H1 (cell line): ENCODE data around the gene GSG1L. TPM values are rescaled to one million over a fixed set of nuclear protein-coding genes. Genes with fewer than 3 reads are reported as not detected.

Source experiments
- RAD21 ChIP-seq, 2 experiments: IDR thresholded peaks in 1 of 2; conservative IDR thresholded peaks in 1 of 2; 2 replicates each; pipeline ENCODE4 v1.6.1; 2011; ENCODE audit warnings: low read depth in 2 of 2, low read length in 2 of 2, improper control_type of control experiment in 1 of 2, inconsistent platforms in 1 of 2, mild to moderate bottlenecking in 1 of 2, moderate library complexity in 1 of 2
- RFX5 ChIP-seq: IDR thresholded peaks from 2 replicates; pipeline ENCODE4 v1.6.1; 2011; ENCODE audit warnings: low read depth, low read length, improper control_type of control experiment, borderline replicate concordance
- TAF7 ChIP-seq: optimal IDR thresholded peaks from 2 replicates; pipeline ENCODE3; 2011; ENCODE audit warnings: low read depth, mild to moderate bottlenecking, inconsistent platforms, low read length, moderate library complexity, borderline replicate concordance
- YY1 ChIP-seq: IDR thresholded peaks from 2 replicates; pipeline ENCODE4 v1.6.1; 2011; ENCODE audit warnings: low read depth, mild to moderate bottlenecking, low read length
- polyA plus RNA-seq, 7 experiments: library from polyadenylated mRNA; depleted of rRNA in 3 of 7; stranded (reverse) in 5 of 7; unstranded in 2 of 7; fragments of >200 nt in 5 of 7; fragments of 200-250 nt in 2 of 7; gene quantifications; 1 replicate in 5 of 7; 2 replicates in 1 of 7; 4 replicates in 1 of 7; pipeline versions ENCODE4 v1.2.1 to v1.2.3, GENCODE V29; 2011 to 2013; ENCODE audit warnings: missing spikeins in 2 of 7, mixed read lengths in 2 of 7
- total RNA-seq: library from RNA; stranded (reverse); fragmentation: NEBNext Ultra II Directional; extraction: Animal tissue kit (Norgen Biotek cat#: 25700); gene quantifications from 2 replicates; pipeline ENCODE4 v1.2.1, GENCODE V29; 2021
- TF ChIP-seq, protein P1 (sequence below): fragments of 300-600 bp; sonication (generic); IDR thresholded peaks from 2 replicates; pipeline ENCODE4 v1.7.1; 2012; ENCODE audit warnings: low read length, moderate library complexity, mild to moderate bottlenecking, inconsistent platforms; ENCODE audit not compliant: insufficient replicate concordance
- TF ChIP-seq, protein P2 (sequence below), 3 experiments: IDR thresholded peaks; 1 replicate in 2 of 3; 2 replicates in 1 of 3; pipeline versions ENCODE4 v1.5.1 to v1.6.1; 2011; ENCODE audit warnings: low read length in 3 of 3, mild to moderate bottlenecking in 3 of 3, inconsistent platforms in 2 of 3, low read depth in 1 of 3, moderate library complexity in 1 of 3; ENCODE audit not compliant: insufficient read depth in 1 of 3; ENCODE audit errors: control extremely low read depth in 1 of 3
- TF ChIP-seq, protein P3 (sequence below): IDR thresholded peaks from 2 replicates; pipeline ENCODE4 v1.6.1; 2011; ENCODE audit warnings: low read depth, mild to moderate bottlenecking, low read length; ENCODE audit not compliant: insufficient read depth

Gene GSG1L
- total and polyA plus RNA-seq, 2 of the 8 experiments (the other 6 are each of a cell fraction or from before 2014, with no cell fraction given) = 0.71 to 1.1 TPM

DNA sequence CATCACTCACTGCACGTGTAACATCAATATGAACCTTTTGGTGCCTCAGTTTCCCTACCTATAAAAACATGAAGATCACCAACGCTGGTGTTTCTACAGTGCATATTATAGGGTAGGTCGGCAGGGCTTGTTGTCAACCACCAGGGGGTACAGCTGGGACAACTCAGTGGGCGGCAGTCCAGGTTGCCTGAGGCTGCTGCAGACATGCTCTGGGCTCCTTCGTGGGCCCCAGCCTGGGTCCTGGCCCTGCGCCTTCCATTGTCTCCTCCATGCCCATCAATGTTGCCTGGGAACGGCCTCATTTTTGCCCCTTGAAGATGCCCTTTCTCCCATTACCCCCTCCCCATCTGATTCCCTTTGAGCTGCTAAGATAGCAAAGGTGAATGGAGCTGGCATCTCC lies 89.8 kb downstream of the GSG1L start (continued):
- TF ChIP-seq, protein P1, sequence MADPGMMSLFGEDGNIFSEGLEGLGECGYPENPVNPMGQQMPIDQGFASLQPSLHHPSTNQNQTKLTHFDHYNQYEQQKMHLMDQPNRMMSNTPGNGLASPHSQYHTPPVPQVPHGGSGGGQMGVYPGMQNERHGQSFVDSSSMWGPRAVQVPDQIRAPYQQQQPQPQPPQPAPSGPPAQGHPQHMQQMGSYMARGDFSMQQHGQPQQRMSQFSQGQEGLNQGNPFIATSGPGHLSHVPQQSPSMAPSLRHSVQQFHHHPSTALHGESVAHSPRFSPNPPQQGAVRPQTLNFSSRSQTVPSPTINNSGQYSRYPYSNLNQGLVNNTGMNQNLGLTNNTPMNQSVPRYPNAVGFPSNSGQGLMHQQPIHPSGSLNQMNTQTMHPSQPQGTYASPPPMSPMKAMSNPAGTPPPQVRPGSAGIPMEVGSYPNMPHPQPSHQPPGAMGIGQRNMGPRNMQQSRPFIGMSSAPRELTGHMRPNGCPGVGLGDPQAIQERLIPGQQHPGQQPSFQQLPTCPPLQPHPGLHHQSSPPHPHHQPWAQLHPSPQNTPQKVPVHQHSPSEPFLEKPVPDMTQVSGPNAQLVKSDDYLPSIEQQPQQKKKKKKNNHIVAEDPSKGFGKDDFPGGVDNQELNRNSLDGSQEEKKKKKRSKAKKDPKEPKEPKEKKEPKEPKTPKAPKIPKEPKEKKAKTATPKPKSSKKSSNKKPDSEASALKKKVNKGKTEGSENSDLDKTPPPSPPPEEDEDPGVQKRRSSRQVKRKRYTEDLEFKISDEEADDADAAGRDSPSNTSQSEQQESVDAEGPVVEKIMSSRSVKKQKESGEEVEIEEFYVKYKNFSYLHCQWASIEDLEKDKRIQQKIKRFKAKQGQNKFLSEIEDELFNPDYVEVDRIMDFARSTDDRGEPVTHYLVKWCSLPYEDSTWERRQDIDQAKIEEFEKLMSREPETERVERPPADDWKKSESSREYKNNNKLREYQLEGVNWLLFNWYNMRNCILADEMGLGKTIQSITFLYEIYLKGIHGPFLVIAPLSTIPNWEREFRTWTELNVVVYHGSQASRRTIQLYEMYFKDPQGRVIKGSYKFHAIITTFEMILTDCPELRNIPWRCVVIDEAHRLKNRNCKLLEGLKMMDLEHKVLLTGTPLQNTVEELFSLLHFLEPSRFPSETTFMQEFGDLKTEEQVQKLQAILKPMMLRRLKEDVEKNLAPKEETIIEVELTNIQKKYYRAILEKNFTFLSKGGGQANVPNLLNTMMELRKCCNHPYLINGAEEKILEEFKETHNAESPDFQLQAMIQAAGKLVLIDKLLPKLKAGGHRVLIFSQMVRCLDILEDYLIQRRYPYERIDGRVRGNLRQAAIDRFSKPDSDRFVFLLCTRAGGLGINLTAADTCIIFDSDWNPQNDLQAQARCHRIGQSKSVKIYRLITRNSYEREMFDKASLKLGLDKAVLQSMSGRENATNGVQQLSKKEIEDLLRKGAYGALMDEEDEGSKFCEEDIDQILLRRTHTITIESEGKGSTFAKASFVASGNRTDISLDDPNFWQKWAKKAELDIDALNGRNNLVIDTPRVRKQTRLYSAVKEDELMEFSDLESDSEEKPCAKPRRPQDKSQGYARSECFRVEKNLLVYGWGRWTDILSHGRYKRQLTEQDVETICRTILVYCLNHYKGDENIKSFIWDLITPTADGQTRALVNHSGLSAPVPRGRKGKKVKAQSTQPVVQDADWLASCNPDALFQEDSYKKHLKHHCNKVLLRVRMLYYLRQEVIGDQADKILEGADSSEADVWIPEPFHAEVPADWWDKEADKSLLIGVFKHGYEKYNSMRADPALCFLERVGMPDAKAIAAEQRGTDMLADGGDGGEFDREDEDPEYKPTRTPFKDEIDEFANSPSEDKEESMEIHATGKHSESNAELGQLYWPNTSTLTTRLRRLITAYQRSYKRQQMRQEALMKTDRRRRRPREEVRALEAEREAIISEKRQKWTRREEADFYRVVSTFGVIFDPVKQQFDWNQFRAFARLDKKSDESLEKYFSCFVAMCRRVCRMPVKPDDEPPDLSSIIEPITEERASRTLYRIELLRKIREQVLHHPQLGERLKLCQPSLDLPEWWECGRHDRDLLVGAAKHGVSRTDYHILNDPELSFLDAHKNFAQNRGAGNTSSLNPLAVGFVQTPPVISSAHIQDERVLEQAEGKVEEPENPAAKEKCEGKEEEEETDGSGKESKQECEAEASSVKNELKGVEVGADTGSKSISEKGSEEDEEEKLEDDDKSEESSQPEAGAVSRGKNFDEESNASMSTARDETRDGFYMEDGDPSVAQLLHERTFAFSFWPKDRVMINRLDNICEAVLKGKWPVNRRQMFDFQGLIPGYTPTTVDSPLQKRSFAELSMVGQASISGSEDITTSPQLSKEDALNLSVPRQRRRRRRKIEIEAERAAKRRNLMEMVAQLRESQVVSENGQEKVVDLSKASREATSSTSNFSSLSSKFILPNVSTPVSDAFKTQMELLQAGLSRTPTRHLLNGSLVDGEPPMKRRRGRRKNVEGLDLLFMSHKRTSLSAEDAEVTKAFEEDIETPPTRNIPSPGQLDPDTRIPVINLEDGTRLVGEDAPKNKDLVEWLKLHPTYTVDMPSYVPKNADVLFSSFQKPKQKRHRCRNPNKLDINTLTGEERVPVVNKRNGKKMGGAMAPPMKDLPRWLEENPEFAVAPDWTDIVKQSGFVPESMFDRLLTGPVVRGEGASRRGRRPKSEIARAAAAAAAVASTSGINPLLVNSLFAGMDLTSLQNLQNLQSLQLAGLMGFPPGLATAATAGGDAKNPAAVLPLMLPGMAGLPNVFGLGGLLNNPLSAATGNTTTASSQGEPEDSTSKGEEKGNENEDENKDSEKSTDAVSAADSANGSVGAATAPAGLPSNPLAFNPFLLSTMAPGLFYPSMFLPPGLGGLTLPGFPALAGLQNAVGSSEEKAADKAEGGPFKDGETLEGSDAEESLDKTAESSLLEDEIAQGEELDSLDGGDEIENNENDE = no peak
- TF ChIP-seq, protein P2, sequence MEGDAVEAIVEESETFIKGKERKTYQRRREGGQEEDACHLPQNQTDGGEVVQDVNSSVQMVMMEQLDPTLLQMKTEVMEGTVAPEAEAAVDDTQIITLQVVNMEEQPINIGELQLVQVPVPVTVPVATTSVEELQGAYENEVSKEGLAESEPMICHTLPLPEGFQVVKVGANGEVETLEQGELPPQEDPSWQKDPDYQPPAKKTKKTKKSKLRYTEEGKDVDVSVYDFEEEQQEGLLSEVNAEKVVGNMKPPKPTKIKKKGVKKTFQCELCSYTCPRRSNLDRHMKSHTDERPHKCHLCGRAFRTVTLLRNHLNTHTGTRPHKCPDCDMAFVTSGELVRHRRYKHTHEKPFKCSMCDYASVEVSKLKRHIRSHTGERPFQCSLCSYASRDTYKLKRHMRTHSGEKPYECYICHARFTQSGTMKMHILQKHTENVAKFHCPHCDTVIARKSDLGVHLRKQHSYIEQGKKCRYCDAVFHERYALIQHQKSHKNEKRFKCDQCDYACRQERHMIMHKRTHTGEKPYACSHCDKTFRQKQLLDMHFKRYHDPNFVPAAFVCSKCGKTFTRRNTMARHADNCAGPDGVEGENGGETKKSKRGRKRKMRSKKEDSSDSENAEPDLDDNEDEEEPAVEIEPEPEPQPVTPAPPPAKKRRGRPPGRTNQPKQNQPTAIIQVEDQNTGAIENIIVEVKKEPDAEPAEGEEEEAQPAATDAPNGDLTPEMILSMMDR (IDR thresholded peaks at IDR 0.05; ENCODE audit: control extremely low read depth in 1 of 3, insufficient read depth in 1 of 3, low read depth in 1 of 3, low read length in 3 of 3) = peak in 1 of 3 experiments; percentile 22; a peak in 2 of 4 replicates
- TF ChIP-seq RAD21 (IDR thresholded peaks at IDR 0.05 in 1 of 2, conservative IDR thresholded peaks at IDR 0.05 in 1 of 2; ENCODE audit: low read depth in 2 of 2, low read length in 2 of 2) (peak in 1 of 2 experiments; percentile 20; a peak in 1 of 4 replicates), TAF7 (no peak), RFX5 (no peak), YY1 (no peak)
- TF ChIP-seq, protein P3, sequence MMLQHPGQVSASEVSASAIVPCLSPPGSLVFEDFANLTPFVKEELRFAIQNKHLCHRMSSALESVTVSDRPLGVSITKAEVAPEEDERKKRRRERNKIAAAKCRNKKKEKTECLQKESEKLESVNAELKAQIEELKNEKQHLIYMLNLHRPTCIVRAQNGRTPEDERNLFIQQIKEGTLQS = no peak
